ENCODE measurements around the gene ELOVL6. TPM values are rescaled to one million over a fixed set of nuclear protein-coding genes. Genes with fewer than 3 reads are reported as not detected.

The ELOVL6 gene
- total and polyA plus RNA-seq, 2 donors (not counting 1 experiment from before 2014, with no cell fraction given): 15.0 to 43.4 TPM

- Histone ChIP-seq H3K9ac (ENCODE audit: insufficient read depth, low read length) (no peak overlapping the region), H3K4me2 (ENCODE audit: extremely low read depth, insufficient read depth, low read length) (no peak overlapping the region), H3K79me2 (ENCODE audit: control insufficient read depth, insufficient read depth, low read length) (no peaks in the 10 kb centered on the region), H2AFZ (ENCODE audit: low read length) (no peak overlapping the region), H3K36me3 (ENCODE audit: control insufficient read depth, insufficient read depth, low read length) (no peaks in the 10 kb centered on the region), H3K27me3 (ENCODE audit: control insufficient read depth, insufficient read depth, low read length) (no peaks in the 10 kb centered on the region), H3K4me1 (ENCODE audit: control insufficient read depth, extremely low read depth, insufficient read depth, low read length) (no peaks in the 10 kb centered on the region), H3K4me3 (replicated peaks in 1 of 4; ENCODE audit: control extremely low read depth in 1 of 4, insufficient read depth in 1 of 4, low read depth in 3 of 4, low read length in 4 of 4) (no peak overlapping the region), H4K20me1 (ENCODE audit: control insufficient read depth, extremely low read depth, insufficient read depth, low read length) (no peaks in the 10 kb centered on the region), H3K9me3 (ENCODE audit: control insufficient read depth, insufficient read depth, low read depth, low read length) (no peaks in the 10 kb centered on the region), H3K27ac (ENCODE audit: insufficient read depth, low read length) (no peak overlapping the region)
- no peak for TF ChIP-seq EZH2 (IDR thresholded peaks at IDR 0.05; ENCODE audit: low read length, missing control alignments)
- no peak for TF ChIP-seq CTCF (conservative IDR thresholded peaks at IDR 0.05 in 1 of 2, IDR thresholded peaks at IDR 0.05 in 1 of 2; ENCODE audit: low read depth in 1 of 2, low read length in 2 of 2)
- no peak for DNase-seq (ENCODE audit: low read depth in 2 of 2)
Observed at GRCh38 chr4:110025718-110026117, 172.7 kb downstream of the ELOVL6 start.

- no peaks in the 10 kb centered on the region for H4K20me1 ChIP-seq (ENCODE audit: control insufficient read depth, extremely low read depth, insufficient read depth, low read length)
Observed at GRCh38 chr4:110025056-110025455, 173.4 kb downstream of the ELOVL6 start.

DNA sequence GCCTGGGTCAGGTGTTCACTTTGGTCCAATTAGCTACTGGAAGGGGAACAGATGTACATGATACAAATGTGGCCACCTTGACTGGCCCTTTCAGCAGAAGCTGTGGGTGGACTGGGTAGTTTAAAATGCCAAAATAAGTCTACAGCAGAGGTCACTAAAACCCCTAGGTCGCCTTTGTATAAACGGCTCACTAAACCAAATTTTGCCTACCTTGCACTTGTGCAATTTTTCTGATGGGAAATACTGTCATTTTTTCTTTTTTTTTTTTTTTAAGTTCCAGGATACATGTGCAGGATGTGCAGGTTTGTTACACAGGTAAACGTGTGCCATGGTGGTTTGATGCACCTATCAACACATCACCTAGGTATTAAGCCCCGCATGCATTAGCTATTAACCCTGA lies 176.0 kb downstream of the ELOVL6 start:
- Histone ChIP-seq H3K9ac (ENCODE audit: insufficient read depth, low read length) (no peak overlapping the region), H3K9me3 (ENCODE audit: control insufficient read depth, insufficient read depth, low read depth, low read length) (no peaks in the 10 kb centered on the region), H2AFZ (ENCODE audit: low read length) (no peak overlapping the region), H3K4me1 (ENCODE audit: control insufficient read depth, extremely low read depth, insufficient read depth, low read length) (no peaks in the 10 kb centered on the region), H3K4me2 (ENCODE audit: extremely low read depth, insufficient read depth, low read length) (no peak overlapping the region), H3K4me3 (replicated peaks in 1 of 4; ENCODE audit: control extremely low read depth in 1 of 4, insufficient read depth in 1 of 4, low read depth in 3 of 4, low read length in 4 of 4) (no peak overlapping the region), H3K36me3 (ENCODE audit: control insufficient read depth, insufficient read depth, low read length) (no peaks in the 10 kb centered on the region), H4K20me1 (ENCODE audit: control insufficient read depth, extremely low read depth, insufficient read depth, low read length) (no peaks in the 10 kb centered on the region), H3K27ac (ENCODE audit: insufficient read depth, low read length) (no peak overlapping the region), H3K27me3 (ENCODE audit: control insufficient read depth, insufficient read depth, low read length) (no peaks in the 10 kb centered on the region), H3K79me2 (ENCODE audit: control insufficient read depth, insufficient read depth, low read length) (no peaks in the 10 kb centered on the region)
- no peak for DNase-seq (ENCODE audit: low read depth in 2 of 2)
- no peak for TF ChIP-seq CTCF (conservative IDR thresholded peaks at IDR 0.05 in 1 of 2, IDR thresholded peaks at IDR 0.05 in 1 of 2; ENCODE audit: low read depth in 1 of 2, low read length in 2 of 2)
- no peak for TF ChIP-seq EZH2 (IDR thresholded peaks at IDR 0.05; ENCODE audit: low read length, missing control alignments)

More at GRCh38 chr4:110025056-110025455, 173.4 kb downstream of the ELOVL6 start:
- H3K27me3 ChIP-seq (ENCODE audit: control insufficient read depth, insufficient read depth, low read length): no peaks in the 10 kb centered on the region
- TF ChIP-seq CTCF (conservative IDR thresholded peaks at IDR 0.05 in 1 of 2, IDR thresholded peaks at IDR 0.05 in 1 of 2; ENCODE audit: low read depth in 1 of 2, low read length in 2 of 2) (no peak), EZH2 (IDR thresholded peaks at IDR 0.05; ENCODE audit: low read length, missing control alignments) (no peak)
- H3K9me3 ChIP-seq (ENCODE audit: control insufficient read depth, insufficient read depth, low read depth, low read length): no peaks in the 10 kb centered on the region
- no peaks in the 10 kb centered on the region for H3K79me2 ChIP-seq (ENCODE audit: control insufficient read depth, insufficient read depth, low read length)
- no peaks in the 10 kb centered on the region for H3K4me1 ChIP-seq (ENCODE audit: control insufficient read depth, extremely low read depth, insufficient read depth, low read length)
- H3K36me3 ChIP-seq (ENCODE audit: control insufficient read depth, insufficient read depth, low read length): no peaks in the 10 kb centered on the region
- H3K9ac ChIP-seq (ENCODE audit: insufficient read depth, low read length): no peak overlapping the region
- no peak overlapping the region for H3K27ac ChIP-seq (ENCODE audit: insufficient read depth, low read length)
- H2AFZ ChIP-seq (ENCODE audit: low read length): no peak overlapping the region
- no peak overlapping the region for H3K4me3 ChIP-seq (replicated peaks in 1 of 4; ENCODE audit: control extremely low read depth in 1 of 4, insufficient read depth in 1 of 4, low read depth in 3 of 4, low read length in 4 of 4)
- DNase-seq (ENCODE audit: low read depth in 2 of 2): peak in 1 of 2 donors; percentile 15
- no peak overlapping the region for H3K4me2 ChIP-seq (ENCODE audit: extremely low read depth, insufficient read depth, low read length)
